Subcutaneous abdominal adipose tissue (tissue), 5 donors: Measurements from ENCODE around the gene CEP89.
"Not testable (repeated sequence)": the region's sequence is repeated elsewhere in the genome, so short reads cannot be mapped to it uniquely, and the experiment has no call there.

Experiments used
- H3K27ac ChIP-seq: one replicate; pipeline ENCODE4 v1.7.0; 2013; ENCODE audit warnings: low read depth, mild to moderate bottlenecking, inconsistent platforms, low read length, moderate library complexity
- H3K27me3 ChIP-seq, 5 donors: one replicate each; pipeline ENCODE4 v1.7.0; 2013; ENCODE audit warnings: low read length in 5 of 5, inconsistent platforms in 1 of 5; ENCODE audit not compliant: control insufficient read depth in 5 of 5, insufficient read depth in 4 of 5
- H3K36me3 ChIP-seq, 5 donors: one replicate each; pipeline ENCODE4 v1.7.0; 2013; ENCODE audit warnings: low read length in 5 of 5; ENCODE audit not compliant: control insufficient read depth in 5 of 5, insufficient read depth in 5 of 5
- H3K4me1 ChIP-seq, 5 donors: one replicate each; pipeline ENCODE4 v1.7.0; 2013; ENCODE audit warnings: low read length in 5 of 5, mild to moderate bottlenecking in 3 of 5, moderate library complexity in 1 of 5; ENCODE audit not compliant: control insufficient read depth in 5 of 5, insufficient read depth in 5 of 5
- H3K4me3 ChIP-seq, 5 donors: one replicate each; pipeline ENCODE4 v1.7.0; 2013; ENCODE audit warnings: low read length in 5 of 5, low read depth in 1 of 5
- H3K9ac ChIP-seq, 5 donors: one replicate each; pipeline ENCODE4 v1.7.0; 2013; ENCODE audit warnings: low read length in 5 of 5, mild to moderate bottlenecking in 4 of 5, moderate library complexity in 3 of 5
- H3K9me3 ChIP-seq, 5 donors: one replicate each; pipeline ENCODE4 v1.7.0; 2013; ENCODE audit warnings: low read length in 5 of 5; ENCODE audit not compliant: control insufficient read depth in 5 of 5
- donor health status: healthy.
- donor health status: healthy.
- donor health status: healthy.
- donor health status: healthy.
- donor health status: healthy.

CEP89 gene

DNA sequence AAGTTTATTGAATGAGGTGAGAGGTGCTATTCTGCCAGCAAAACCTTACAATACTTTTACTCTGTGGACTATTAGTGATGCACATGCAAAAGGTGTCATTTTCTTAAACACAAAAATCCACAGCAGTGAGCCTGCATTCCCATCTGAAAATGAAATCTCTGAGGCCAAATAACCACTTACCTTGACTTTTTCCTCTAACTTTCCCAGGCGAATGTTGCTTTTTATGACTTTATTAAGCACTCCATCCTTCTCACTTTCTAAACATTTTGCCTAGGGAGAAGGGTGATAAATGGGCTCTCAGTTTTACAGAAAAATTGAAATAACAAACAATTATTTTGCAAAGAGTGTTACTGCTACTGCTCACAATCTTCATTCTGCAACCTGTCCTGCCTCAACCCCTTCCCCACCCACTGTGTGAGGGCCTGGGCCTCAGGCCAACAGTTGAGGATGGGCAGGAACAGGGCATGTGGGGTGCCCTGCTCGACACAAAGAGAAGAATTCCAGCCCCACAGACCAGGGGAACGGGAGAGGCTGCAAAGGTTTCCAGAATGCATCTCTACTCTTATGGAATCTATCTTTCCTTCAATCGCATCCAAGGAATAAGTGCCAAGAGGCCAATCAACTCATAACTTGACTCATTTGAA is 84.1 kb downstream of the CEP89 start:
- no peak overlapping the region for H3K4me3 ChIP-seq
- H3K36me3 ChIP-seq, result peaks cover 5 to 28% (median 24%) of the 10 kb centered on the region in 5 donors
- H3K27me3 ChIP-seq, result no peaks in the 10 kb centered on the region
- no peaks in the 10 kb centered on the region for H3K4me1 ChIP-seq
- H3K9me3 ChIP-seq, result peaks cover 2 to 11% (median 8%) of the 10 kb centered on the region in 5 donors
- no peak overlapping the region for H3K9ac ChIP-seq
- H3K27ac ChIP-seq, result no peak overlapping the region

DNA sequence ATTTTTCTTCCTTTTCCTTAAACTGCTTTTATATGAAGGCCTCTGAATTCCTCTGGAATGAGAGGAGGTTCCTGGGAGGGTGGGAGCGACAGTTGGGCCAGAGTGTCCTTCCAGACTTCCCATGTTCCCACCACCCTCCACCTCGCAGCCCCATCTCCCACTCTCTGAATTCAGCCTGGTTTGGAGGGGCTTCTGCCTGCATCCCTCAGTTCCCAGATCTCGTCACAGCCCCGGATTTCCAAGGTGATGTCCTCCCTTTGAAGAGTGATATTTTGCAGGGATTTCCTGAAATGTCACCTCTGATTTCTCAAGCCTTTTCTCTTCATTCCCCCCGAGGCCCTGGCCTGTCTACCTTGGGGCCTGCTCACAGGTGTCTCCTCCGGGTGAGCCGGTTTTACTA is 85.5 kb downstream of the CEP89 start:
- no peak overlapping the region for H3K27ac ChIP-seq
- H3K36me3 ChIP-seq, result peaks cover 4 to 34% (median 26%) of the 10 kb centered on the region in 5 donors
- H3K4me1 ChIP-seq, result no peaks in the 10 kb centered on the region
- peaks cover 0 to 7% (median 4%) of the 10 kb centered on the region in 5 donors for H3K9me3 ChIP-seq
- H3K9ac ChIP-seq, result no peak overlapping the region
- no peak overlapping the region for H3K4me3 ChIP-seq
- no peaks in the 10 kb centered on the region for H3K27me3 ChIP-seq

- H3K27me3 ChIP-seq, H3K9ac ChIP-seq, H3K4me3 ChIP-seq, H3K27ac ChIP-seq, H3K9me3 ChIP-seq, H3K4me1 ChIP-seq: not testable (repeated sequence)
- peaks cover 4 to 24% (median 22%) of the 10 kb centered on the region in 5 donors for H3K36me3 ChIP-seq
Measured at GRCh38 chr19:32885255-32885654, 86.5 kb downstream of the CEP89 start.

DNA sequence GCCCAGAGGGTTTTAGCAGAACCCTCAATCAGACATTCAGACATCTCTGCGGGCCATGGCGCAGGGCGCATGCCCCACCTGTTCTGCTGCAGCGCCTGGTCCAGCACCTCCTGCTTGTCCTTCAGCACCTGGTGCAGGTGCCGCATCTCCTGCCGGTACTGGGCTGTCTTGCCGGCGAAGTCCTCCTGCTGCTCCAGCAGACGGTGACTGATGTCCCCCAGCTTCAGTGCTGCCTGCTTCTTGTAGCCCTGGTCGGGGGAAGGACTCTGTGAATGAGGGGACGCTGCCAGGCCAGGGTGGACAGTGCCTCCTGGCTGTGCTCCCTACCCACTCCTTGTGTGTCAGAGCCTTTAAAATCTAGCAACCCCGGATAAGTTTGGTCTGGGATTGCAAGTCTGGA is 90.0 kb downstream of the CEP89 start:
- no peak overlapping the region for H3K4me3 ChIP-seq
- H3K36me3 ChIP-seq, result peaks cover 0 to 35% (median 30%) of the 10 kb centered on the region in 5 donors
- no peaks in the 10 kb centered on the region for H3K27me3 ChIP-seq
- H3K9ac ChIP-seq, result no peak overlapping the region
- H3K4me1 ChIP-seq, result no peaks in the 10 kb centered on the region
- H3K27ac ChIP-seq, result no peak overlapping the region
- H3K9me3 ChIP-seq, result no peaks in the 10 kb centered on the region

DNA sequence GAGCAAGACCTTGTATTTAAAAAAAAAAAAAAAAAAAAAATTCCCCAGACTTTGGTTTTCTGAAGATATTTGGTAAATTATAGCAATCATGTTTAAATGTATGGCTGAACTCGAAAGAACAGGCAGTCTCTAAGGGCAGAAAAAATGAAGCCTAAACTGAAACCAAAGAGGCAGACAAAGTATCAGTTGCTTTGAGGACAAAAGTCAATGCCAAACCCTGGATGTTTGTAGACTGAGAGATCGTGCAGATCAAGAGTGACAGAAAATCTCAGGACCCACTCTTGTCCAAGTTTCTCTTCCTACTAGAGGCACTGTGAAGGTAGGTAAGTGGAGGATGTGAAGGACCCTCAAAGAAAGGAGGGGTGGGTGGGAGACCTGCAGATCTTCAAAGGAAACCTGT is 91.1 kb downstream of the CEP89 start:
- no peak overlapping the region for H3K27ac ChIP-seq
- H3K27me3 ChIP-seq, result no peaks in the 10 kb centered on the region
- H3K4me3 ChIP-seq, result no peak overlapping the region
- no peak overlapping the region for H3K9ac ChIP-seq
- H3K36me3 ChIP-seq, result peaks cover 0 to 36% (median 26%) of the 10 kb centered on the region in 5 donors
- no peaks in the 10 kb centered on the region for H3K9me3 ChIP-seq
- H3K4me1 ChIP-seq, result no peaks in the 10 kb centered on the region

DNA sequence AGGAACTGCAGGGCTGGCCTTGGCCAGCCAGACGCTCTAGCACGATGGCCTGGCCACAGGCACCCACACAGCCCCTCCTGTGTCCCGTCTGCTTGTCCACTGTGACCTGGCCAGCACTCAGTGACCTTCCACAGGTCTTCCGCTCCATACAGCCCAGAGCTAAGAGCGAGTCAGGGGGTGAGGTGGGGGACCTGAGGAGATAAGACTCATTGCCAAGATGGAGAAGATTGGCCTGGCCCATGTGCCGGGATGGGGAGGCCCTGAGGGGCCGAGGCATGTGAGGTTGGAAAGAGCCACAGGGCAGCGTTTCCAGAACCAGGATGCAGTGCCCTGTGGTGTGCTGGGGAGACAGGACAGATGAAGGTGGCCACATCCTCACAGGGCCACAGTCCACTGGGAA is 92.0 kb downstream of the CEP89 start:
- H3K9me3 ChIP-seq, result no peaks in the 10 kb centered on the region
- H3K4me3 ChIP-seq, result no peak overlapping the region
- H3K36me3 ChIP-seq, result peaks cover 0 to 36% (median 26%) of the 10 kb centered on the region in 5 donors
- H3K27ac ChIP-seq, result no peak overlapping the region
- H3K27me3 ChIP-seq, result no peaks in the 10 kb centered on the region
- H3K9ac ChIP-seq, result no peak overlapping the region
- no peaks in the 10 kb centered on the region for H3K4me1 ChIP-seq

DNA sequence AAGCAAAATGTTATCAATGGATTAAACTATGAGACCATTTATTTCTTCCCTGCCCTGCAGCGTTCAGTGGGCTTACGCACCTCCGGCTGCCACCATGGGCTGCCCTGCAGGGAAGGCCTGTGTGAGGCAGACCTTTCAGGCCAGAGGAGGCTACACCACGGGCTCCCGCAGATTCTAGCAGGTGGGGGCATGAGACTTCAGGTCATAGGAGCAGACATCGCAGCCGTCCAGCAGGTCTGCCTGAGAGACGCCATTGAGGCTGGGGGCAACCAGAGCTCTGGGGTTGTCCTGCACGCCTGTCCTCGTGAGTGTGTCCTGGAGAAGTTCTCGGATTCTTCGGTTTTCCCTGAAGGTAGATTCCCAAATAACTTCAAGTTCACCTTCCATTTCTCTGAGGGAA is 92.8 kb downstream of the CEP89 start:
- no peak overlapping the region for H3K27ac ChIP-seq
- H3K36me3 ChIP-seq, result peaks cover 0 to 36% (median 26%) of the 10 kb centered on the region in 5 donors
- H3K9ac ChIP-seq, result no peak overlapping the region
- H3K4me3 ChIP-seq, result no peak overlapping the region
- no peaks in the 10 kb centered on the region for H3K4me1 ChIP-seq
- no peaks in the 10 kb centered on the region for H3K9me3 ChIP-seq
- H3K27me3 ChIP-seq, result no peaks in the 10 kb centered on the region

DNA sequence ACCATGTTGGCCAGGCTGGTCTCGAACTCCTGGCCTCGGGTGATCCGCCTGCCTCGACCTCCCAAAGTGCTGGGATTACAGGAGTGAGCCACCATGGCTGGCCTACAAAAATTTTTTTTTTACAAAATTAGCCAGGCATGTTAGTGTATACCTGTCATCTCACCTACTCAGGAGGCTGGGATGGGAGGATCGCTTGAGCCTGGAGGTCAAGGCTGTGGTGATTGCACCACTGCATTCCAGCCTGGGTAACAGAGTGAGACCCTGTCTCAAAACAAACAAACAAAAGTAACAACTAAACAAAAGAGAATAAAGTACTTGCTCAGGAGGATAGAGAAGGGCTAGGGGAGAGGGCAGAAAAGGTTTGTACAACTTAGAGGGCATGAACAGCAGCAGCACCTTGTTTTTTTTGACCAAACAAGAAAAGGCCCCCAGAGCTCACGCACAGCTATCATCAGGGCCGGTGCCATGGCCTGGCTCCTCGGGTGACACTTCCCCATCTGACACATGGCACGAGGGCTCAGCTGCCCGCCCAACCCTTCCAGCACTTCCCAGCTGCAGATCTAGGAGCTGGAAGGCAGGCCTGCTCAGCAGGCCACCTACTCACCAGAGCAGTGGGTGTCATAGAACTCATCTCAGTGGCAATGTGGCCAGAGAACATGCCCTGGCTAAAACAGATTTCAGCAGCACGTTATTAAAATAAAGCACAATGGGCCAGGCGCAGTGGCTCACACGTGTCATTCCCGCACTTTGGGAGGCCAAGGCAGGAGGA is 93.6 kb downstream of the CEP89 start:
- no peak overlapping the region for H3K27ac ChIP-seq
- H3K4me1 ChIP-seq, result no peaks in the 10 kb centered on the region
- H3K9ac ChIP-seq, result no peak overlapping the region
- H3K9me3 ChIP-seq, result no peaks in the 10 kb centered on the region
- no peaks in the 10 kb centered on the region for H3K27me3 ChIP-seq
- H3K36me3 ChIP-seq, result peaks cover 0 to 34% (median 26%) of the 10 kb centered on the region in 5 donors
- H3K4me3 ChIP-seq, result no peak overlapping the region

- Histone ChIP-seq H3K4me1 (no peaks in the 10 kb centered on the region), H3K4me3 (no peak overlapping the region), H3K9ac (no peak overlapping the region), H3K9me3 (no peaks in the 10 kb centered on the region), H3K27me3 (no peaks in the 10 kb centered on the region), H3K36me3 (peaks cover 0 to 34% (median 26%) of the 10 kb centered on the region in 5 donors), H3K27ac (no peak overlapping the region)
Measured at GRCh38 chr19:32877323-32877912, 94.3 kb downstream of the CEP89 start.

GRCh38 chr19:32876919-32877285 is 94.9 kb downstream of the CEP89 start:
- Histone ChIP-seq H3K27me3 (no peaks in the 10 kb centered on the region), H3K9me3 (no peaks in the 10 kb centered on the region), H3K36me3 (peaks cover 0 to 33% (median 25%) of the 10 kb centered on the region in 5 donors), H3K9ac (no peak overlapping the region), H3K27ac (no peak overlapping the region), H3K4me1 (no peaks in the 10 kb centered on the region), H3K4me3 (no peak overlapping the region)
